Measurements from ENCODE around the gene ELF4.

The ELF4 gene

GRCh38 chrX:130110379-130111219 lies at the start of gene ELF4:
TSS of gene ELF4 (minus strand) at chrX:130110497. CDS start at chrX:130081330, 29,167 bp downstream.
- peak in 13 of 51 donors; percentile 0 to 36 (median 6) for DNase-seq

DNA sequence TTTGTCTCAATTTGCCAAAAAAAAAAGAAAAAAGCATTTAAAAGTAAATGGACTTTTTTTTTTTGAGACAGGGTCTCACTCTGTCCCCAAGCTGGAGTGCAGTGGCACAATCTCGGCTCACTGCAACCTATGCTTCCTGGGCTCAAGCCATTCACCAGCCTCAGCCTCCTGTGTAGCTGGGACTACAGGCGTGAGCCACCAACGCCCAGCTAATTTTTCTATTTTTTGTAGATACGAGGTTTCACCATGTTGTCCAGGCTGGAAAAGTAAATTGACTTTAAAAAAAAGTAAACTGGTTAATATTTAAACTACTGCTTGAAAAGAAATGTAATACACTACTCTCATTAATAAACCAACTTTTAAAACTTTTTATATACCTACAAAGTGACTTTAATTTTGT lies 49.5 kb upstream of the ELF4 start:
- DNase-seq, result no peak

DNA sequence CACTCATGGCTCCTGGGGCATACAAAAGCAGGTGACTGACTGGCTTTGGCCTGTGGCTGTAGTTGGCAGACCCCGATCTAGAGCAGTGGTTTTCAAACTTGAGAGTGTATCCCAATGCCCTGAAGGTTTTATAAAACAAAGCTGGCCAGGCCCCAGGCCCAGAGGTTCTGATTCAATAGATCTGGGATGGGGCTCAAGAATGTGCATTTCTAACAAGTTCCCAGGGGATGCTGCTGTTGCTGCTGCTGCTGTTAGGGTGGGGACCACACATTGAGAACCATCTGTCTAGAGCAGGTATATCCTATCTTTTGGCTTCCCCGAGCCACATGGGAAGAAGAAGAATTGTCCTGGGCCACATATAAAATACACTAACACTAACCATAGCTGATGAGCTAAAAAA lies 48.0 kb upstream of the ELF4 start:
- peak in 1 of 51 donors; percentile 6 for DNase-seq

- no peak for DNase-seq
These were observed 45.3 kb upstream of the ELF4 start for GRCh38 chrX:130155564-130155963.

DNA sequence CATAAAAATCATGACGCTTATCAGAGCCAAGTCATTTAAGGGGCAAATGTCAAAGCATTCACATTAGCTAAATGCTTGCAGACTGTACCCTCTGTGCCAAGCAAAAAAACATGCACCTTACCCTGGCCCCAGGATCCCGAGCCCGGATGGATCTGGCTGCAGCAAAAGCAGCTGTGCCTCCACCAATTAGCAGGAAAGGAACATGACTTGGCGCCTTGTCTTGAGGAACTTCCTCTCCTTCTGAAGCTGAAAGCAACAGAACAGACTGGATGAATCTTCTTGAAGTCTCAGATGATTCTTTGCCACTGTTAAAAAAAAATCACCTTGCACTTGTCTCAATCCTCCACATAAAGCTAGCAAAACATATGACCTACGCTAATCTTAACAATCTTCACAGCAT lies 37.3 kb upstream of the ELF4 start:
- no peak for DNase-seq

GRCh38 chrX:130145123-130145522 lies 34.8 kb upstream of the ELF4 start:
- no peak for DNase-seq

DNA sequence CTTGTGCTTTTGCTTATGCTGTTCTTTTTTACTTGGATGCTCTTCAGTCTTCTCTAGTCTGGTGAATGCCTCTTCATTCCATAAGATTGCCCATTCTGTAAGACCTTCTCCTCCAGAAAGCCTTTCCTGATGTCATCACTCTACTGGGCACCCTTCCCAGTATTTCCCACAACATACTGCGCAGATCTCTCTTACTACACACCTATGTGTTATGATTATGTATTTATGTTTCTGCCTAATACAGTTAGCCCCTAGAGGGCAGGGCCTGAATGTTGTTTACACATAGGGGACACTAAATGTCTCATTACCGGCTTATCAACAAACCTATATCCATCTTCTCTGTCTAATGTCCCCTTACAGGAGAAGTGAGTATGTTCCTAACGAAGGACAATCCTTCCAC lies 34.2 kb upstream of the ELF4 start:
- no peak for DNase-seq

GRCh38 chrX:130139474-130140201 lies 29.3 kb upstream of the ELF4 start:
- no peak for DNase-seq

DNA sequence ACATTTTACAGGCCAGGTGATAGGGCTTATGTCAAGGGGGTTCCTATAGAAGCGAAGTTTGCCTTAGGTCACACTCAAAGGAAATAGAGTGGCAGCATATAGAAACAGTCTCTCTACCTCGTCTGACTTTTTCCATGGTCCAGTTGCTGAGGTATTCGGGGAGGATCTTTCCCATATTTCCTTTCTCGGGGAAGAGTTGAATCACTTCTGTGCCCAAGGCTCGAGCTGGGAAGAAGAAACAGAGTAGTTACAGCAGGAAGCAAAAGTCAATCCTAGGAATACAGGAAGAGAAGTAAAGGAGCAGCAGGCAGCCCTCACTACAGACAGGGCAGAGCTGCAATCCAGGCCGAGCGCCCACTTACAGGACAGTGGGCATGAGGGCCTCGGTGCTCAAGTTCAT lies 26.7 kb upstream of the ELF4 start:
- DNase-seq, result no peak

DNA sequence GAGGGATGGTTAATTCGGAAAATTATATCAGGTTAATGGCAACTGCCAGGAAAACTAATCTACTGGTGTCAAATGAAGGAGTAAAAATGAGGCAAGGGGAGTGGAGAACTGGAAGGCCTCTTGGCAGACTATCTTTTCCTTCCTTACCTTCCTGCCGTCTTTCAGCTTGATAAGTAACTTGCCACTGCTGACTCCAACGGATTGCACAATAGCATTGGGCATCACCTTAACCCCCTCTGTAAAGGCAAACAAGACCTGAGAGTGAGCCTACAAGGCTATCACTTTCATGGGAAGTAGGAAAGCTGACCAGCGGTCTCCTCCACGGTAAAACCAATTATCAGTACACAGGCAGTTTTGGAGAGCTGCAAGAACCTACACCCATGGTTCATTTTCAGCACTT lies 26.2 kb upstream of the ELF4 start:
- no peak for DNase-seq

- DNase-seq, result no peak
These were observed 20.7 kb upstream of the ELF4 start for GRCh38 chrX:130130990-130131389.

DNA sequence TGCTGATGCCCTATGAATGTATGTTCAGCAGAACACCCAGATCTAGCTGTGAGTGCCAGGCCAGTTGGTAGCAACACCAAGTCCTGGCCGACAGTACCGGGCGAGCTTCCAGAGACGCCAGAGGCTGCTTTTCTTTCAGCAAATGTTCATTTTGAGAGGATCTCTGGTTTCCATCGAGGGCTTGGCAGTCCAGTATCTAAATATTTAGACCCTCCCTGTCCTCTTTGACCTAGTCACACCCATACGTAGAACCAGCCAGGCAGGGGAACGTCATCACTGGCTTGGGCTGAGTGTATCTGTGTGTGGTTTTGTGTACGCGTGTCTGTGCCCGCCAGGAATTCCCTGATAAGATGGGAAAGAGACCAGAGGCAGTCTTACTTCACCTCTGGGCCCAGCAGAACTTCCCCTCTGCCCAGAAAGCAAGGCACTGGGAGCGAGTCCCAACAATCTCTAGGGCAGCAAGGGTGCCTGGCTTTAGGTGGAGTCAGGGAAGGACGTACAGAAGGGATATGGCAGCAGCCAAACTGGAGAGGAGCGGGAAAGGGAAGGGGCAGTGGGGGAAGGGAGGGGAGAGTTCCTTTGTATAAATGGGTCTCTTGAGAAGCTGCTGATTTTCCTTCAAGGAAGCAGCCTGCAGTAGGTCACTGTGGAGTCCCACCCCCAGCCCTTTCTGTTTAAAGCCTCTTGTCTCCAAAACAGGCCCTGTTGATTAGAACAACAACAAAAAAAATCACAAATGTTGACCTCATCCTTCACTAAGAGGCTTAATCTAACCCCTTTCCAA lies 15.0 kb upstream of the ELF4 start:
- peak in 18 of 51 donors; percentile 0 to 26 (median 6) for DNase-seq

DNA sequence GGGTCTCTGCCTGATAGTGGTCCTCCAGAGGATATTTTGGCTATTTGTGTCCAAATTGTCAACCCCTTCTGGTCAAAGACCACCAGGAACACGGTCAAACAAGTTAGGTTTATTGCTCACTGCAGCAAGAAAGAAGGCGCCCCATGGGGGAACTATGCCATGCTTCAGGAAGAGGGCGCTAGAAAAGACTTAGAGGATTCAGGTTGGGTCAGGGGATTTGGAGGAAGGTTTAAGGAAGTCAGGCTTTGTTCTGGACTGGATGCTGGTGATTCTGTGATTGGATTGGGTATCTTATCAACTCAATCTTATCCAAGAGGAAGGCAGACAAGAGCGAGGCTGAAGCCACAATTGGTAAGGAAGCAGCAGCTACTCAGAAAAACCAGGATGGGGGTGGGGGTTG lies 14.3 kb upstream of the ELF4 start:
- DNase-seq, result no peak

GRCh38 chrX:130121505-130121800 lies 11.2 kb upstream of the ELF4 start:
- no peak for DNase-seq

- DNase-seq, result peak in 48 of 51 donors; percentile 1 to 74 (median 33)
These were observed 10.6 kb upstream of the ELF4 start for GRCh38 chrX:130120746-130121504.

DNA sequence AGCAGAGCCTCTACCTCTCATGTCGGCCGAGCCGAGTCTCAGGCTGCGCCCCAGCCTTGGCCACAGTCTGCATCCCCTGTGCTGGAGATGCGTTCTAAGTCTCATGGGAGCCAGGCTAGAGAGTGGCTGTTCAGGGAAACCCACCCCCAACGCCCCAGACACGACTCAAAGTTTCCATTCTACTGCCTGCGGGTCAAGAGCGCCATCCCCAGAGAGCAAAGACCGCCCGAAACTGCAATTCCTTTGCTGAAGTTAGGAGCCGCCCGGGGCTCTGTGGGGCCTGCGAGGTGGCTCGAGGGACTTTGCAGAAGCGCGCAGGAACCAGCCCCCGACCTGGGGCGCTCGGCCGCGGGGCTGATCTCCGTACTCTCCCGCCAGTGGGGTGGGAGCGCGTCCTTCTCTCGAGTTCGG lies 10.0 kb upstream of the ELF4 start:
- DNase-seq, result no peak

GRCh38 chrX:130119312-130119898 lies 9.1 kb upstream of the ELF4 start:
- DNase-seq, result no peak

- no peak for DNase-seq
These were observed 8.4 kb upstream of the ELF4 start for GRCh38 chrX:130118441-130119311.

- no peak for DNase-seq
These were observed 6.9 kb upstream of the ELF4 start for GRCh38 chrX:130117166-130117565.
